H1 (cell line): ENCODE measurements around the gene DCUN1D2. TPM values are rescaled to one million over a fixed set of nuclear protein-coding genes. Genes with fewer than 3 reads are reported as not detected.

Experiments used
- CTCF ChIA-PET: fragments of 300-600 bp; sonication (Branson Sonifier 250); formaldehyde crosslinking; loops from one replicate; lab custom pipeline; 2021; ENCODE audit not compliant: partially characterized antibody; lab: Charles Lee
- POLR2A ChIA-PET: fragments of 300-600 bp; sonication (Branson Sonifier 250); formaldehyde crosslinking; loops from one replicate; lab custom pipeline; 2021; ENCODE audit warnings: inconsistent platforms; ENCODE audit not compliant: partially characterized antibody; lab: Charles Lee
- DNase-seq, 2 experiments: peaks; one replicate each; pipeline versions ENCODE4 v3.0.0 to v3.0.0-alpha.2; 2010 to 2022; ENCODE audit warnings: low spot score in 2 of 2, low read depth in 1 of 2, mixed read lengths in 1 of 2
- FAIRE-seq: peaks from 2 replicates; lab custom pipeline; 2011; peaks lifted over from hg19 to GRCh38; lab: Jason Lieb, UNC
- H2AFZ ChIP-seq: 2 replicates; pipeline ENCODE4 v1.8.1; 2012; ENCODE audit warnings: low read length, inconsistent platforms
- H2AK5ac ChIP-seq: 2 replicates; pipeline ENCODE4 v1.6.1; 2013; ENCODE audit warnings: low read depth, low read length
- H2BK120ac ChIP-seq: replicated peaks from 2 replicates; pipeline ENCODE3; 2013; ENCODE audit warnings: low read depth, low read length, inconsistent platforms
- H2BK12ac ChIP-seq: 2 replicates; pipeline ENCODE4 v1.6.1; 2013; ENCODE audit warnings: low read depth, low read length
- H2BK15ac ChIP-seq: 2 replicates; pipeline ENCODE4 v1.6.1; 2013; ENCODE audit warnings: low read length
- H2BK20ac ChIP-seq: 2 replicates; pipeline ENCODE4 v1.6.1; 2013; ENCODE audit warnings: low read length
- H2BK5ac ChIP-seq: 2 replicates; pipeline ENCODE4 v1.6.1; 2013; ENCODE audit warnings: low read depth, low read length
- H3K14ac ChIP-seq: 2 replicates; pipeline ENCODE4 v1.6.1; 2013; ENCODE audit warnings: inconsistent platforms; ENCODE audit not compliant: insufficient read length
- H3K18ac ChIP-seq: 2 replicates; pipeline ENCODE4 v1.6.1; 2013; ENCODE audit warnings: low read length; ENCODE audit errors: extremely low read depth
- H3K23ac ChIP-seq: 2 replicates; pipeline ENCODE4 v1.6.1; 2013; ENCODE audit warnings: inconsistent platforms; ENCODE audit not compliant: insufficient read length
- H3K23me2 ChIP-seq: 2 replicates; pipeline ENCODE4 v1.6.1; 2013; ENCODE audit warnings: low read depth, low read length
- H3K27ac ChIP-seq: 2 replicates; pipeline ENCODE4 v1.6.1; 2011; ENCODE audit warnings: low read depth, low read length, inconsistent platforms
- H3K27me3 ChIP-seq, 4 experiments: replicated peaks in 1 of 4; 1 replicate in 1 of 4; 2 replicates in 3 of 4; pipeline versions ENCODE4 v1.6.1 to v1.8.1; 2011 to 2013; ENCODE audit warnings: low read length in 3 of 4, mild to moderate bottlenecking in 3 of 4, inconsistent platforms in 2 of 4, mixed read lengths in 2 of 4, moderate library complexity in 1 of 4; ENCODE audit not compliant: control insufficient read depth in 3 of 4, insufficient read depth in 3 of 4; ENCODE audit errors: extremely low read depth in 1 of 4
- H3K36me3 ChIP-seq, 4 experiments: 2 replicates each; pipeline versions ENCODE4 v1.6.1 to v1.8.1; 2011 to 2013; ENCODE audit warnings: mild to moderate bottlenecking in 4 of 4, low read length in 3 of 4, moderate library complexity in 2 of 4, control low read depth in 1 of 4, inconsistent platforms in 1 of 4; ENCODE audit not compliant: insufficient read depth in 4 of 4, control insufficient read depth in 2 of 4
- H3K4ac ChIP-seq: replicated peaks from 2 replicates; pipeline ENCODE3; 2013; ENCODE audit warnings: low read length, low read depth, mixed read lengths, inconsistent platforms; ENCODE audit not compliant: insufficient read length
- H3K4me1 ChIP-seq, 4 experiments: replicated peaks in 1 of 4; 1 replicate in 1 of 4; 2 replicates in 3 of 4; pipeline versions ENCODE4 v1.6.1 to v1.8.1; 2011 to 2013; ENCODE audit warnings: low read length in 3 of 4, inconsistent platforms in 2 of 4, mixed read lengths in 1 of 4; ENCODE audit not compliant: insufficient read depth in 4 of 4, control insufficient read depth in 3 of 4
- H3K4me2 ChIP-seq, 2 experiments: 2 replicates each; pipeline versions ENCODE4 v1.6.1 to v1.8.1; 2011 to 2013; ENCODE audit warnings: low read depth in 2 of 2, low read length in 2 of 2, control low read depth in 1 of 2, inconsistent platforms in 1 of 2, mild to moderate bottlenecking in 1 of 2; ENCODE audit not compliant: insufficient read depth in 1 of 2
- H3K4me3 ChIP-seq, 4 experiments: fragments of 200-600, 300-600 bp in 1 of 4; sonication (generic), shearing (Covaris generic), sonication (Bioruptor Twin) in 1 of 4; 2 replicates each; pipeline versions ENCODE4 v1.5.1 to v1.8.1; 2011 to 2016; ENCODE audit warnings: low read length in 4 of 4, low read depth in 3 of 4, control low read depth in 2 of 4, inconsistent platforms in 2 of 4, mild to moderate bottlenecking in 2 of 4, mixed read lengths in 1 of 4, moderate library complexity in 1 of 4; ENCODE audit not compliant: insufficient read depth in 2 of 4; ENCODE audit errors: extremely low read depth in 1 of 4
- H3K56ac ChIP-seq: replicated peaks from 2 replicates; pipeline ENCODE3; 2013; ENCODE audit warnings: low read depth, mild to moderate bottlenecking, mixed read lengths, low read length, inconsistent platforms; ENCODE audit not compliant: insufficient read length
- H3K79me1 ChIP-seq: 2 replicates; pipeline ENCODE4 v1.6.1; 2013; ENCODE audit warnings: low read depth, low read length, control low read depth
- H3K79me2 ChIP-seq, 2 experiments: 2 replicates each; pipeline versions ENCODE4 v1.6.1 to v1.8.1; 2012 to 2013; ENCODE audit warnings: low read length in 2 of 2, mild to moderate bottlenecking in 2 of 2, inconsistent platforms in 1 of 2; ENCODE audit not compliant: insufficient read depth in 2 of 2, control insufficient read depth in 1 of 2
- H3K9ac ChIP-seq, 4 experiments: replicated peaks in 1 of 4; 1 replicate in 1 of 4; 2 replicates in 3 of 4; pipeline versions ENCODE4 v1.6.1 to v1.8.1; 2011 to 2013; ENCODE audit warnings: low read depth in 3 of 4, low read length in 3 of 4, control low read depth in 2 of 4, mild to moderate bottlenecking in 2 of 4, moderate library complexity in 2 of 4, inconsistent platforms in 1 of 4; ENCODE audit errors: extremely low read depth in 1 of 4
- H3K9me3 ChIP-seq, 2 experiments: 2 replicates each; pipeline versions ENCODE4 v1.6.1 to v1.8.1; 2012 to 2013; ENCODE audit warnings: mild to moderate bottlenecking in 2 of 2, moderate library complexity in 2 of 2, control low read depth in 1 of 2, inconsistent platforms in 1 of 2, low read depth in 1 of 2, low read length in 1 of 2, mixed read lengths in 1 of 2; ENCODE audit not compliant: insufficient read depth in 2 of 2
- H4K20me1 ChIP-seq, 2 experiments: replicated peaks in 1 of 2; 2 replicates each; pipeline versions ENCODE3 to v1.8.1; 2011 to 2013; ENCODE audit warnings: inconsistent platforms in 2 of 2, low read length in 2 of 2, mild to moderate bottlenecking in 1 of 2; ENCODE audit not compliant: insufficient read depth in 2 of 2, control insufficient read depth in 1 of 2
- H4K5ac ChIP-seq: 2 replicates; pipeline ENCODE4 v1.6.1; 2013; ENCODE audit warnings: low read length, low read depth, mixed read lengths, inconsistent platforms; ENCODE audit not compliant: insufficient read length
- H4K8ac ChIP-seq: 2 replicates; pipeline ENCODE4 v1.8.0; 2013; ENCODE audit warnings: mild to moderate bottlenecking, moderate library complexity, low read length, inconsistent platforms; ENCODE audit not compliant: insufficient read depth; ENCODE audit errors: extremely low read depth
- H4K91ac ChIP-seq: replicated peaks from 2 replicates; pipeline ENCODE3; 2013; ENCODE audit warnings: low read length, mixed read lengths, inconsistent platforms; ENCODE audit not compliant: insufficient read length
- EP300 ChIP-seq, 2 experiments: IDR thresholded peaks; 1 replicate in 1 of 2; 2 replicates in 1 of 2; pipeline ENCODE4 v1.6.1; 2011 to 2012; ENCODE audit warnings: low read depth in 2 of 2, low read length in 2 of 2, mild to moderate bottlenecking in 2 of 2, borderline replicate concordance in 1 of 2, inconsistent platforms in 1 of 2, moderate library complexity in 1 of 2
- RNF2 ChIP-seq: fragments of 200-900, 300-1000 bp; sonication (generic); IDR thresholded peaks from 2 replicates; pipeline ENCODE4 v1.7.1; 2016; ENCODE audit warnings: borderline replicate concordance, low read depth, mild to moderate bottlenecking, antibody characterized with exemption, low read length; ENCODE audit not compliant: poor library complexity, severe bottlenecking; ENCODE audit errors: missing control alignments
- WGBS, 2 experiments: shearing (Covaris generic) in 1 of 2; methylation state at CpG; one replicate each; pipeline versions ENCODE4 v1.1.6 to v1.1.7; 2013 to 2015; ENCODE audit warnings: low lambda C conversion rate in 2 of 2, mixed read lengths in 2 of 2, inconsistent platforms in 1 of 2, low coverage in 1 of 2, missing lambda C conversion rate in 1 of 2; ENCODE audit not compliant: insufficient replicate concordance in 2 of 2, insufficient coverage in 1 of 2, insufficient read length in 1 of 2; ENCODE audit errors: extremely low coverage in 1 of 2, missing lambda C conversion rate in 1 of 2; 5-methylcytosine and 5-hydroxymethylcytosine counted together
- polyA plus RNA-seq, 7 experiments: library from polyadenylated mRNA; depleted of rRNA in 3 of 7; stranded (reverse) in 5 of 7; unstranded in 2 of 7; fragments of >200 nt in 5 of 7; fragments of 200-250 nt in 2 of 7; gene quantifications; 1 replicate in 5 of 7; 2 replicates in 1 of 7; 4 replicates in 1 of 7; pipeline versions ENCODE4 v1.2.1 to v1.2.3, GENCODE V29; 2011 to 2013; ENCODE audit warnings: missing spikeins in 2 of 7, mixed read lengths in 2 of 7
- total RNA-seq: library from RNA; stranded (reverse); fragmentation: NEBNext Ultra II Directional; extraction: Animal tissue kit (Norgen Biotek cat#: 25700); gene quantifications from 2 replicates; pipeline ENCODE4 v1.2.1, GENCODE V29; 2021

DCUN1D2 gene
- total and polyA plus RNA-seq, 2 of the 8 experiments (the other 6 are each of a cell fraction or from before 2014, with no cell fraction given), result 19.5 to 35.3 TPM

GRCh38 chr13:113469582-113469981 lies 20.9 kb downstream of the DCUN1D2 start:
- H3K23me2 ChIP-seq, result no peaks in the 10 kb centered on the region
- H4K8ac ChIP-seq, result no peak overlapping the region
- H3K9ac ChIP-seq, result no peak overlapping the region
- peak overlapping the region; percentile 68; the same call in 1 of the 2 replicates for H2BK5ac ChIP-seq
- H4K5ac ChIP-seq, result no peak overlapping the region
- H2AFZ ChIP-seq, result no peak overlapping the region
- H4K20me1 ChIP-seq, result peaks cover 5 to 14% of the 10 kb centered on the region in 2 experiments
- ChIA-PET POLR2A (interaction anchor here (1.6 kb wide), 1 partner anchor 14 kb away, joined by 4 read pairs; no protein-coding TSS in a partner anchor), CTCF (interaction anchor here (0.9 to 1.6 kb wide), 3 partner anchors 10 to 18 kb away, joined by 3 to 8 read pairs (median 3); no protein-coding TSS in a partner anchor)
- H3K4ac ChIP-seq, result no peak overlapping the region
- no peak overlapping the region for H3K56ac ChIP-seq
- H2BK120ac ChIP-seq, result no peak overlapping the region
- H3K79me2 ChIP-seq, result peaks cover 0 to 23% of the 10 kb centered on the region in 2 experiments; a peak in 2 of 4 replicates
- WGBS, 2 experiments, result 90% methylated on average over 7 of the region's 7 CpGs; no CpG with 5 or more reads in 1 of the 2 experiments
- no peak overlapping the region for H3K4me3 ChIP-seq
- H3K14ac ChIP-seq, result no peak overlapping the region
- no peak overlapping the region for H3K23ac ChIP-seq
- no peak overlapping the region for H4K91ac ChIP-seq
- H2BK20ac ChIP-seq, result no peak overlapping the region
- 0 out of 2 replicates have a peak overlapping the region, but pooled peaks have one; percentile 17 for H2BK12ac ChIP-seq
- no peak overlapping the region for H3K18ac ChIP-seq
- peaks cover 3% of the 10 kb centered on the region for H3K79me1 ChIP-seq
- FAIRE-seq, result no peak
- no peak for DNase-seq
- H3K27ac ChIP-seq, result peak overlapping the region; percentile 49; the same call in 1 of the 2 replicates
- H2AK5ac ChIP-seq, result no peak overlapping the region
- peaks cover 3 to 46% (median 10%) of the 10 kb centered on the region in 4 experiments; a peak in 5 of 8 replicates for H3K36me3 ChIP-seq
- H3K4me1 ChIP-seq, result peaks cover 0 to 15% (median 5%) of the 10 kb centered on the region in 4 experiments; a peak in 6 of 7 replicates
- no peaks in the 10 kb centered on the region for H3K9me3 ChIP-seq
- H2BK15ac ChIP-seq, result no peak overlapping the region
- TF ChIP-seq EP300 (IDR thresholded peaks at IDR 0.05; ENCODE audit: borderline replicate concordance in 1 of 2, low read depth in 2 of 2, low read length in 2 of 2) (no peak), RNF2 (no peak)
- no peaks in the 10 kb centered on the region for H3K27me3 ChIP-seq
- H3K4me2 ChIP-seq, result peak overlapping the region in 1 of 2 experiments; percentile 56; a peak in 1 of 4 replicates
